ENCODE data around the gene CLSTN2.

Gene CLSTN2

DNA sequence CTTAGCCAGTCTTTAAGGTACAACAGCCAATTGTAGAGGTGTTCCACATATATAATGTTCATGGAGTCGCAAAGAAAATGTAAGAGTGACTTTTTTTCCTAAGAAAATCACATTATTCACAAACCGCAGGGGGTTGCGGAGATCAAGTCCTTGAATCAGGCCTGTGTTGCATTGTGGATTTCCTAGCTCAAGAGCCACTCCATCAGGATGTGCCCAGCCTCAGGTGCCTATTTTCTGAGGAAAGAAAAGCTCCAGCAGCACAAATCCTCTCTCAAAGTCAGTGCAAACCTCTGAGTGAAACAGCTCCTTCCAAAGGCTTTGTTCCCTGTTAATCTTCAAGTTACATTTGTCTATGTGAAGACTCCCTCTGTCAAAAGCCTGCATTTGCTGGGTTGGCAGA is 349.4 kb downstream of the CLSTN2 start:
- DNase-seq (ENCODE audit: low spot score) = no peak

GRCh38 chr3:140285380-140285779 is 350.4 kb downstream of the CLSTN2 start:
- no peak for DNase-seq (ENCODE audit: low spot score)

DNA sequence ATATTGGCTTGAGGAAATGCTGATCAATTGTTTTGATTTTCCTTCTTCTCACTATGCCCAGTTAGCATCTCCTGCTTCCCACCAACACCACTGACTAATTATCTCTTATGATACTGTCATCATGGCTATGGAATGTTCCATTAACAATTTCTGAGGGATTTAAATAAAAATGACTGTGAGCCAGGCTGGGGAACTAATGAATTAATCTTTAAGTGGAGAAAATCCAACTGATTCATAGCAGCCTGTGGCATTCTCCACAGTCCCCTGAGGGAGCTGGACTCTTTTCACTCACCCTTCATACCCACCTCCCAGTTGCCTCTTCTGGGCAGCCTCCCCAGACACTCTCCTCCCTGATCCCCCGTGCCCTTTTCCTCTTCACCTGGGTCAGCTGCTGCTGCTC is 353.6 kb downstream of the CLSTN2 start:
- DNase-seq (ENCODE audit: low spot score) = no peak

- DNase-seq (ENCODE audit: low spot score) = no peak
Measured at GRCh38 chr3:140290105-140290504, 355.1 kb downstream of the CLSTN2 start.

GRCh38 chr3:140292170-140292569 is 357.2 kb downstream of the CLSTN2 start:
- DNase-seq (ENCODE audit: low spot score) = no peak

- peak; percentile 37 for DNase-seq (ENCODE audit: low spot score)
Measured at GRCh38 chr3:140292684-140293083, 357.7 kb downstream of the CLSTN2 start.

DNA sequence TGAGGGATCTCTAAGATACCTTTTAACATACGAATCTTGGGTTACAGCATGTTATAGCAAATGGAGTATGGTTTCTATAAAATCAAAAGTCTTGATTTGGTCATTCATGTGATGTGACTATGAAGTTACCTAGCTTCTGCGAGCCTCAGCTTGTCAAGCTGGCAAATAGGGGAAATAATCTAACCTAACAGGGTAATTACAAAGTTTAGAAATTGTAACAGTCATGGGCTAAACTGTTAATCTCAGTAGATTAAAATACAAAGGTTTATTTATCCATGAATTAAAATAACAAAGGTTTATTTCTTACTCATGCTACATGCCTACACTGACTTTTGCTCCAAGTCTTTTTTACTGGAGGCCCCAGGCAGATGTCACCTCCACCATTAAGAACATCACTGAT is 359.1 kb downstream of the CLSTN2 start:
- DNase-seq (ENCODE audit: low spot score) = no peak

DNA sequence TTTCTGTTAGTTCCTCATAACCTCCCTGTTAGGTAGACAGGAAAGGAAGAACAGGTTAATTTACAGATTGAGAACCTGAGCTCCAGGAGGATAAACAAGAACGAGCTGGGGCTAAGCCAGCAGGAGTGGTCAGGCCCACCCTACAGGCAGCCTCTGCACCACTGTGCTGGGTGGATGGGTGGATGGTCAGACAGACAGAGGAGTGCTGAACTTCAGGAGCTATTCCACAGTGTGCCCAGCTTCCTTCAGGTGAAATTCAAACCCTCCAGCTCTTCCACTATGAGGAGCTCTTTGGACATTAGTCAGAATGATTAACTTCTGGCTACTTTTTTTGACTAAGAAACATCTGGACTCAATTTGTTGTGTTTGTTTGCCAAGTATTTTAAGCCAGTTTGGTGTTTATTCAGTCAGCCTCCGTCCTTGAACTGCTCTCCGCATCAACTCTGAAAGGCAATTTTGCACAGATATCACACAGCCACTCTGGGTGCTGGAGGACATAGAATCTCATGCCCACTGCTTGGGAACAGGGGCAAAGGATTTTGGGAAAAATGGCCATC is 361.9 kb downstream of the CLSTN2 start:
- no peak for DNase-seq (ENCODE audit: low spot score)

DNA sequence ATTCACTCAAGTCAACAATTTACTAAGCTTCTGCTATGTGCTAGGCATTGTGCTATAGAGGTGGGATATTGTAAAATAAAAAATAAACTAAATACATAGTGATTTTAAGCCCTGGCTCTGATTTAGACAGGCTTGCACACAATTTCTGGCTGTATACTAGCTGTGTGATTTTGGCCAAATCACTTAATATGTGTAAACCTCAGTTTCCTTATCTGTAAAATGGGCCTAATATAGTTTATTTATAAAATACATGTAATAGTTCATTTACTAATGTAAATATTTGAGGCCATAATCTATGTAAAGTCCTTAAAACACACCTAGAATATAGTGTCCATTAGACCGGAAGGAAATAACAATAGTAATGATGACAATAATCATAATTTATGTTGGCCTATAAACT is 363.1 kb downstream of the CLSTN2 start:
- DNase-seq (ENCODE audit: low spot score) = no peak

- peak; percentile 47 for DNase-seq (ENCODE audit: low spot score)
Measured at GRCh38 chr3:140298569-140299070, 363.6 kb downstream of the CLSTN2 start.

DNA sequence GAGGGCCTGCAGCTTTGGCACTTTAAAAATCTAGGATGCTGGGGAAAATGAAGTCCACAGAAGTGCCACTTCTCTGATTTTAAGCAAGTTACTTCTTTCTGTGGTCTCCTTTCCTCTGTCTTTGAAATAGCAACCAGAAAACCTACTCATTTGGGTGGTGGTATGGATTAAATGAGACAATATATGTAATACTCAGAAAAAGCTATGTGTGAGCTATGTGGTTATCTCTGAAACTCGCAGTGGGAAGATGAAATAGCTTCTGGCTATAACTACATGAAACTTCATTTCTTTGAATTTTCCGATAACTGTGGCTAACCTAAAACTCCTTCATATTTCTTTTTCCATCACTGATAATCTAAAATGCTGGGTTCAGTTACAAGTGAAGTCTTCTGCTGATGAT is 368.9 kb downstream of the CLSTN2 start:
- no peak for DNase-seq (ENCODE audit: low spot score)

GRCh38 chr3:140308535-140308934 is 373.6 kb downstream of the CLSTN2 start:
- no peak for DNase-seq (ENCODE audit: low spot score)

- no peak for DNase-seq (ENCODE audit: low spot score)
Measured at GRCh38 chr3:140311428-140311827, 376.4 kb downstream of the CLSTN2 start.

DNA sequence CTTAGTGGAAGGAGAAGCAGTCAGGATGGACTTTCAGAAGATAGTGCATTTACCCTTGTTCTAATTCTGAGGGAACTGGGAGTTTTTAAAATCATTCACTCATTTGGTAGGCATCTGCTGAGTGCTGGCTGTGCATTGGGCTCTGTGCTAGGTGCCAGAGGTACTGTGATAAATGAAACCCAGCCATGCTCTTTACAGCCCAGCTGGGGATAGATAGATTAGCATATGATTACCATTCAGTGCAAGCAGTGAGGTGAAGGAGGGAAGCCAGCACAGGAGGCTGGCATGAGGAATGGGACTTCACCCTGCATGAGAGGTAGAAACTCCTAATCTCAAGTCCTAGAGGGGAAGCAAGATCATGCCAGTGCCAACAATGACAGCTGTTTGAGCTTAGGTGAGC is 381.0 kb downstream of the CLSTN2 start:
- DNase-seq (ENCODE audit: low spot score) = no peak

DNA sequence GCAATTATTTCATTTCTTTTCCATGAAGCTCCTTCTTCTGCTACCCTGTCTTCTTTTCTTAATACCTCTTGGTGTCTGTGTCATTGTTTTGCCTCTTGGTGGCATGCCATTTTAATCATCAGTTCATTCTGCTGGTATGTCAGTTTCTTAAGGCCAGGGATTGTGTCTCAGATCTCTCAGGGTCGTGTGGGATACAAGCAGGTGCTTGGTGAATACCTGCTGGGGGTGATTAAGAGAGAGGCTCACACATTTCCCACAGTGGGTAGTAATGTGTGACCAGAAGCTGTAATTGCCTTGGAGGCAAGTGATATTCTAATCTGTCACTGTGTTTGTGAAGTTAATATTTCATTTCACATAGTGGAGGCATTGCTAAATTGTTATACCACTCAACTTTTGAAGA is 381.5 kb downstream of the CLSTN2 start:
- no peak for DNase-seq (ENCODE audit: low spot score)

DNA sequence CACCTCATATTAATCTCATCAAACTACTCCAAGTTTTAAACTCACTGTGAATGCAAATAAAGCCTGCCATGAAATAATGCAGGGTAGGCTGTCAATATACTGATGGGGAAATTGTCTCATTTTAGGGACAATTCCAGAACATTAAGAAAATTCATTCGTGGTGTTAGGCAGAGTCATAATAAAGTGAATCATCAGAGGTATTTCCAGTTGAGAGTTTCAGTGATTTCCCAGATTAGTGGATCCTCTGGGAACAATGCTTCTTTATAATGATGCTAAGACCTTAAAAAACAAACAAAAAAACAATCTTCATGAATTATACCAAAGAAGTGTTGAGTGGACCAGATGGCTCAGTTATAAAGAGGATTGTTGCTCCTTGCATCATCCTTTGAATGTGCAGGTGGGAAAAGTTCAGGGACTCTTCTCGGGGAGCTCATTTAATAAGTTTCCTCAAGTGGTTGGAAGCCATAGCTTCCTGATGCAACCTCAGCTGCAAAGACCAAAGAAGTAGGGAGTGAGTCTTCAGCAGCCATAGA is 381.9 kb downstream of the CLSTN2 start:
- DNase-seq (ENCODE audit: low spot score) = no peak

DNA sequence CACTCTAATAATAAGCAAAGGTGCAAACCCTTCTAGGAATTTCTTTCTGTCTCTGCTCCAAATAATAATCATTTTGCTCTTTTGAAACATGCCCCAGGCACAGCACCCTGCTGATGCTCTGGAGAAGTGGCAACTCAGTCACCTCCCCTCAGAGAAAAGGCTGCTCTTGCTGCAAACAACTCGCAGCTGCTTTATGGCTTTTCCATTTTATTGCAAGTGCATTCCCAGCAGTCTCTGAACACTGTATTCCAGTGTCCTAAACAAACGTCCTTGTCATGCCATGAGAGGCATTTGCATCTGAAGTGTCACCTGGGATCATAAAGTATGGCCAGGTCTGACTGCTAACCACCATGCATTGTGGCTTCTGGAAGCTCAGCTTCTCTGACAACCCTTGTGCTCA is 384.8 kb downstream of the CLSTN2 start:
- DNase-seq (ENCODE audit: low spot score) = no peak

GRCh38 chr3:140323561-140323960 is 388.6 kb downstream of the CLSTN2 start:
- DNase-seq (ENCODE audit: low spot score) = no peak

DNA sequence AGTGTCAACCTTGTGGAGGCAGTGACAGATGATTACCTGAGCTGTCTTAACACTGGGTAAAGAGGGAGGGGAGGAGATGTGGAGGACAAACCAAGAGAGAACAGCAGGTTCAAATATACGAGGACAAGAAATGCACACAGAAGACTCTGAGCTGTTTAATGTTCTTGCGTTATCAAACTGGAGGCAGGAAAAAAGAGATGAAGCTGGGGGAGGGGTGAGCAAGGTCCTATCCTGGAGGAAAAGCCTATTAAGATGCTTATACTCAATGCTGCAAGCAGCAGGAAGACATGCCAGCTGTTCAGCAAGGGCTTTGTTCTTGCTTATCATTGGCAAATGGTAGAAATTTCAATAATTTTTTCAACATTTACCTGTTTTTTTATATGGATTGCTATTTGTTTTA is 397.1 kb downstream of the CLSTN2 start:
- DNase-seq (ENCODE audit: low spot score) = no peak

- no peak for DNase-seq (ENCODE audit: low spot score)
Measured at GRCh38 chr3:140334132-140334929, 399.3 kb downstream of the CLSTN2 start.

- no peak for DNase-seq (ENCODE audit: low spot score)
Measured at GRCh38 chr3:140336465-140336864, 401.5 kb downstream of the CLSTN2 start.

- DNase-seq (ENCODE audit: low spot score) = no peak
Measured at GRCh38 chr3:140338916-140339315, 403.9 kb downstream of the CLSTN2 start.

DNA sequence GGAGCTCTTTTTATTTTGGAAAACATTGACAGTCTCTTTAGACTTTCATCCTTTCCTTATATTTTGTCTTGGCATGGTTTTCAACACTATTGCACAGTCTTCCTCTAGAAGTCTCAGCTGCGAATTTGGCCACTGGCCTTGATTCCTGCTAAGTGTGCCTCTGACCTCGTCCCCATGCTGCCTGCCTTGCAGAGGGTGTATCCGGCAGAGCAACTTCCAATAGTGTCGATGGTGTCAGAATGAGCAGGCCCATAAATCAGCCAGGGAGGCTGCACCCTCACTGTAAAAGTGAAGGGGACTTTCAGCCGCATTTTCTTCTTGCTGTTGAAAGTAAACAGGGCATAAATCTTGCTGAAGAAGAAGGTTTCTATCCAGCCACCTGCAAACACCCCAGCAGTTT is 406.2 kb downstream of the CLSTN2 start:
- DNase-seq (ENCODE audit: low spot score) = no peak

All from pons (tissue), 1 donor.